IPS-11a (cell line): ENCODE data around the gene PLPPR2.
"Not testable (repeated sequence)": the region's sequence is repeated elsewhere in the genome, so short reads cannot be mapped to it uniquely, and the experiment has no call there.

Experiments
- H3K4me3 ChIP-seq: one replicate; pipeline ENCODE4 v1.5.1; 2013; ENCODE audit warnings: low read depth, low read length, control low read depth

Gene PLPPR2

DNA sequence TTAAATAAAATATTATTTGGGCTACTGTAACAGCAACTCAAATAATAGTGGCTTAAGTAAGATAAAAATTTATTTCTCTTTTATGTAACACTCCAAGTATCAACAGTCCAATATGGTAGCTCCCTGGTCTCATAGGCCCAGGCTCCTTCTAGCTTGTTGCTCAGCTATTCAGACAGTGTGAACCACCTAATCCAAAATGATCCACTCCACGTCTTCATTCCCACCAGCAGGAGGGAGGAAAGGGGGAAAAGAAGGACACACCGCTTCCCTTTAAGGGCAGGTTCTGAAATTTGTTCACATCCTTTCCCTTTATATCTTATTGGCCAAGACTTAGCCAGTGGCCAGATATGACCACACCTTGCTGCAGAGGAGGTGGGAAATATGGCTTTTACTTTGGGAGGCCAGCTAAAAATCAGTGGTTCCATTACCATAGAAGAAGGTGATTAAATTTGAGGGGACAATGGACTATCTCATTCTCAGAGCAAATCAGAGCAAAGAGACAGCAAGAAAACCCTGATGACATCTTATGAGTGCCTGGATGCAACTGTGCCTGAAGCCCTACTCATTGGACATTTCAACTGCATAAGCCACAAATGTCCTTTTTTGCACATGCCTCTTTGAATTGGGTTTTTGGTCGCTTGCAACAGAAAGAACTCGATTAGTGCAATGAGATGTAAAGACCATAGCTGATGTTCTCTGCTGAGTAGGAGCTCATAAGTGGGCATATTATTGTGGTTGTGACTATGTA lies 35.9 kb downstream of the PLPPR2 start:
- H3K4me3 ChIP-seq = no peak overlapping the region

DNA sequence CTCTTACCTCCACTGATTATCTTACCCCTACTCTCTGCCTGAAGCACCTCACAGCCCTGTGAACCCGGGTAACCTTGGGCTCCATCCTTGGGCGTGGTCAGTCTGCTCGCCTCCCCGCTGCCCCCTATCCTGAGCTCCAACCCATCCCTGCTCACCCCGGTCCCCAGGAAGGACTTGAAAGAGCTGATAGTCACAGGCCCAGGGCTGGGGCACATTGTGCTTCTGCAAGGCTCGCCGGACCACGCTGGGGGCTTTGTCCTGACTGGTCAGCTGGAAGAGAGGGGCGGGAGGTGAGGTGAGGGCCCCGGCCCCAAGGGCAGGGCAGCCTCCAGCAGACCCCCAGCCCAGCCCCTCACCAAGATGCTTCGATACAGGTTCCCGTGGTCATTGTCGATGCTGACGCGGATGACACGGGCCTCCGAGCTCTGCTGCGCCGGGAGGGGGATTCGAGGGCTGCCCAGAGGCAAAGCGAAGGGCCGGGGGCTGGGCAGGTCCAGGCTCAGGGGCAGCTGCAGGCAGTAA lies 41.9 kb downstream of the PLPPR2 start:
- no peak overlapping the region for H3K4me3 ChIP-seq

- H3K4me3 ChIP-seq = no peak overlapping the region
These were observed 44.4 kb downstream of the PLPPR2 start for GRCh38 chr19:11399667-11400066.

GRCh38 chr19:11400798-11401197 lies 45.6 kb downstream of the PLPPR2 start:
- no peak overlapping the region for H3K4me3 ChIP-seq

GRCh38 chr19:11401808-11402543 lies 46.7 kb downstream of the PLPPR2 start:
- H3K4me3 ChIP-seq = no peak overlapping the region

- no peak overlapping the region for H3K4me3 ChIP-seq
These were observed 49.5 kb downstream of the PLPPR2 start for GRCh38 chr19:11404588-11405222.

GRCh38 chr19:11405846-11406643 lies 50.8 kb downstream of the PLPPR2 start:
- no peak overlapping the region for H3K4me3 ChIP-seq

DNA sequence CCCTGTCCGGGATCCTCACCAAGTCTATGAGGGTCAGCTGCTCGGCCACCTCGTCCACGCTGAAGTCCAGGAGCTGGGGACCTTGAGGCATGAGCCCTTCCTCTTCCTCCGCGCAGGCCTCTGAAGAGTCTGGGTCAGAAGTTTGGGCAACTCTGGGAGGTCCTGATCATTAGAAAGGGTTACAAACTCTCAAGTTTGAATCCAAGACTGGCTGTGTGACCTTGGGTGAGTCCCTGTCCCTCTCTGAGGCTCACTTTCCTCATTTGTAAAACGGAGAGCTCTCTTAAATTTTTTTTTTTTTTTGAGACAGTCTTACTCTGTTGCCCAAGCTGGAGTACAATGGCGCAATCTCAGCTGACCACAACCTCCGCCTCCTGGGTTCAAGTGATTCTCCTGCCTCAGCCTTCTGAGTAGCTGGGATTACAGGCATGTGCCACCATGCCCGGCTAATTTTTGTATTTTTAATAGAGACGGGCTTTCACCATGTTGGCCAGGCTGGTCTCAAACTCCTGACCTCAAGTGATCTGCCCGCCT lies 51.5 kb downstream of the PLPPR2 start:
- H3K4me3 ChIP-seq = not testable (repeated sequence)

GRCh38 chr19:11408591-11408990 lies 53.4 kb downstream of the PLPPR2 start:
- no peak overlapping the region for H3K4me3 ChIP-seq

DNA sequence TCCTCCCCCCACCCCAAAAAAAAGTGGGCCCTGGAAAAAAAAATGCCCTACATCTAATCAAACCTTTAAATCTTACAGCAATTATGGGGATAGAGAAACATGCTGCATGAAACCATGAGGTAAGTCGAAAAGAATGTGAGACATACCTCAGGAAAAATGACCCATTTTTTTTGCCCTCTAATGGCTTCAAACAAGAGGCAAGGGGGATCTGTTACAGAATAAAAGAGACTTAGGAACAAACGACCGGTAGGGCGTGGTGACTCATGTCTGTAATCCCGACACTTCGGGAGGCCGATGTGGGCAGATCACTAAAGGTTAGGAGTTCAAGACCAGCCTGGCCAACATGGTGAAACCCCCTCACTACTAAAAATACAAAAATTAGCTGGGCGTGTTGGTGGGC lies 55.5 kb downstream of the PLPPR2 start:
- no peak overlapping the region for H3K4me3 ChIP-seq

DNA sequence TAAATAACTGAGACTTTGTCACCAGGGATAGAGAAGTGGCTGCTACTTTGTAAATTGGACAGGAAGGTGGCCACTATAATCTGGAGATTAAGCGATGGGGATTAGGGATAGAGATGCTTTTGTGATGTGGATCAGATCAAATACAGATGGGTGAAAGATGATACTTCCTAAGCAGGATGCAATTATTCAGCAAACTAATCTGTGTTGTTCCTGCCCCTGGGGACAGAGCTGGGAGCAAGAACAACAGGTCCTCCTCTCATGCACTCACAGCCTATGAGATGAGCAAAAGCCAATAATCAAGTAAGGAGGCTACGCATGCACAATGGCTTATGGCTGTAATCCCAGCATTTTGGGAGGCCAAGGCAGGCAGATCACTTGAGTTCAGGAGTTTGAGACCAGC lies 59.3 kb downstream of the PLPPR2 start:
- H3K4me3 ChIP-seq = no peak overlapping the region
